ENCODE results near the gene GUCY1A2. TPM values are rescaled to one million over a fixed set of nuclear protein-coding genes. Genes with fewer than 3 reads are reported as not detected.

Gene GUCY1A2
- total RNA-seq, 2 donors from 2014 or later: 3.7 to 5.3 TPM

GRCh38 chr11:106875013-106875412 lies 143.3 kb downstream of the GUCY1A2 start:
- no peak overlapping the region for H3K27ac ChIP-seq (ENCODE audit: low read depth, low read length)
- H3K27me3 ChIP-seq (ENCODE audit: control insufficient read depth, insufficient read depth, low read length, poor library complexity, severe bottlenecking): no peaks in the 10 kb centered on the region
- DNase-seq: no peak
- no peaks in the 10 kb centered on the region for H3K9me3 Mint-ChIP-seq
- H3K27ac Mint-ChIP-seq: no peak overlapping the region
- H3K4me1 Mint-ChIP-seq: peaks cover 2% of the 10 kb centered on the region
- no peak overlapping the region for H3K4me3 ChIP-seq (ENCODE audit: low read length)
- no peak for TF ChIP-seq CTCF (conservative IDR thresholded peaks at IDR 0.05)
- H3K9ac ChIP-seq (ENCODE audit: extremely low read depth, low read length, poor library complexity, severe bottlenecking): no peak overlapping the region
- H3K4me3 Mint-ChIP-seq: no peak overlapping the region
- H3K36me3 ChIP-seq (ENCODE audit: control insufficient read depth, insufficient read depth, low read length): no peaks in the 10 kb centered on the region
- H3K36me3 Mint-ChIP-seq (ENCODE audit: low read depth): no peaks in the 10 kb centered on the region
- no peaks in the 10 kb centered on the region for H3K4me1 ChIP-seq (ENCODE audit: control insufficient read depth, insufficient read depth, low read length)
- H3K9me3 ChIP-seq (ENCODE audit: control insufficient read depth, low read length): no peaks in the 10 kb centered on the region
- no peaks in the 10 kb centered on the region for H3K27me3 Mint-ChIP-seq (ENCODE audit: insufficient read depth)

DNA sequence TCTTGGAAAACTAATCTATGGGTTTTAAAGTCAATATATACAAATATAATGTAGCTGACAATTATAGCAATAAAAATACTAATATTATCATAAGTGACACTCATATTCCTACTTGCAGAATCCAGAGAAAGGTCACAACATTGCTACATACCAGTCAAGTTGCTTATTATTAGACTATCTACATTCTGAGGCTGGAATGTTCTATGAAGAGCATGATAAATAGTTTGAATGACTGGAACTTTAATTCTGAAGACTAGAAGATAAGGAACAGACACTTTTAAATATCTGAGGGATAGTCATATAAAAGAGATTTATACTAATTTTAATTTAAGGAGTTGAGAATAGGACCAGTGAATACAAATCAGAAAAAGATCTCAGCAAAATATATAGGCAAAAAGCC lies 146.0 kb downstream of the GUCY1A2 start:
- Histone ChIP-seq H3K27ac (ENCODE audit: low read depth, low read length) (no peak overlapping the region), H3K9me3 (ENCODE audit: control insufficient read depth, low read length) (no peaks in the 10 kb centered on the region), H3K9ac (ENCODE audit: extremely low read depth, low read length, poor library complexity, severe bottlenecking) (no peak overlapping the region), H3K27me3 (ENCODE audit: control insufficient read depth, insufficient read depth, low read length, poor library complexity, severe bottlenecking) (no peaks in the 10 kb centered on the region), H3K4me1 (ENCODE audit: control insufficient read depth, insufficient read depth, low read length) (no peaks in the 10 kb centered on the region), H3K36me3 (ENCODE audit: control insufficient read depth, insufficient read depth, low read length) (no peaks in the 10 kb centered on the region), H3K4me3 (ENCODE audit: low read length) (no peak overlapping the region)
- Mint-ChIP-seq H3K36me3 (ENCODE audit: low read depth) (no peaks in the 10 kb centered on the region), H3K27me3 (ENCODE audit: insufficient read depth) (no peaks in the 10 kb centered on the region), H3K4me1 (no peaks in the 10 kb centered on the region), H3K9me3 (peaks cover 7% of the 10 kb centered on the region), H3K27ac (no peak overlapping the region), H3K4me3 (no peak overlapping the region)
- TF ChIP-seq CTCF (conservative IDR thresholded peaks at IDR 0.05): no peak
- no peak for DNase-seq

- no peak for TF ChIP-seq CTCF (conservative IDR thresholded peaks at IDR 0.05)
- H3K36me3 Mint-ChIP-seq (ENCODE audit: low read depth): no peaks in the 10 kb centered on the region
- no peak overlapping the region for H3K4me3 Mint-ChIP-seq
- H3K4me3 ChIP-seq (ENCODE audit: low read length): no peak overlapping the region
- H3K4me1 ChIP-seq (ENCODE audit: control insufficient read depth, insufficient read depth, low read length): peaks cover 5% of the 10 kb centered on the region
- H3K4me1 Mint-ChIP-seq: peaks cover 20% of the 10 kb centered on the region
- DNase-seq: no peak
- no peaks in the 10 kb centered on the region for H3K27me3 ChIP-seq (ENCODE audit: control insufficient read depth, insufficient read depth, low read length, poor library complexity, severe bottlenecking)
- H3K27me3 Mint-ChIP-seq (ENCODE audit: insufficient read depth): no peaks in the 10 kb centered on the region
- no peaks in the 10 kb centered on the region for H3K36me3 ChIP-seq (ENCODE audit: control insufficient read depth, insufficient read depth, low read length)
- H3K9me3 Mint-ChIP-seq: no peaks in the 10 kb centered on the region
- no peak overlapping the region for H3K27ac ChIP-seq (ENCODE audit: low read depth, low read length)
- H3K9ac ChIP-seq (ENCODE audit: extremely low read depth, low read length, poor library complexity, severe bottlenecking): no peak overlapping the region
- H3K27ac Mint-ChIP-seq: no peak overlapping the region
- peaks cover 6% of the 10 kb centered on the region for H3K9me3 ChIP-seq (ENCODE audit: control insufficient read depth, low read length)
These were observed 160.1 kb downstream of the GUCY1A2 start for GRCh38 chr11:106858200-106858599.

Measured in endodermal cell (in vitro differentiated cells).